ENCODE results near the gene BACH2.
"Not testable (repeated sequence)": the region's sequence is repeated elsewhere in the genome, so short reads cannot be mapped to it uniquely, and the experiment has no call there.

BACH2 gene

GRCh38 chr6:90038961-90039653, 257.5 kb downstream of the BACH2 start:
- Mint-ChIP-seq H3K4me3 (no peak overlapping the region), H3K4me1 (ENCODE audit: low read depth) (peaks cover 6% of the 10 kb centered on the region), H3K27ac (no peak overlapping the region)

GRCh38 chr6:90036963-90037362, 259.7 kb downstream of the BACH2 start:
- Mint-ChIP-seq H3K36me3 (ENCODE audit: low read depth) (no peaks in the 10 kb centered on the region), H3K4me1 (ENCODE audit: low read depth) (peaks cover 6% of the 10 kb centered on the region), H3K4me3 (no peak overlapping the region)

More at GRCh38 chr6:90038961-90039653, 257.5 kb downstream of the BACH2 start:
- Mint-ChIP-seq H3K9me3 (no peaks in the 10 kb centered on the region), H3K36me3 (ENCODE audit: low read depth) (no peaks in the 10 kb centered on the region), H3K27me3 (no peaks in the 10 kb centered on the region)
- intact Hi-C loops (cut with micrococcal nuclease): no loop called here

GRCh38 chr6:90035047-90035723, 261.5 kb downstream of the BACH2 start:
- Mint-ChIP-seq H3K27me3 (no peaks in the 10 kb centered on the region), H3K9me3 (no peaks in the 10 kb centered on the region), H3K36me3 (ENCODE audit: low read depth) (no peaks in the 10 kb centered on the region), H3K4me1 (ENCODE audit: low read depth) (peaks cover 6% of the 10 kb centered on the region), H3K4me3 (no peak overlapping the region), H3K27ac (no peak overlapping the region)
- intact Hi-C loops (cut with micrococcal nuclease): no loop called here

More at GRCh38 chr6:90036963-90037362, 259.7 kb downstream of the BACH2 start:
- intact Hi-C loops (cut with micrococcal nuclease): no loop called here
- no peak overlapping the region for H3K27ac Mint-ChIP-seq
- H3K27me3 Mint-ChIP-seq: no peaks in the 10 kb centered on the region
- no peaks in the 10 kb centered on the region for H3K9me3 Mint-ChIP-seq

- intact Hi-C loops (cut with micrococcal nuclease): no loop called here
- Mint-ChIP-seq H3K36me3 (ENCODE audit: low read depth) (no peaks in the 10 kb centered on the region), H3K4me1 (ENCODE audit: low read depth) (peaks cover 6% of the 10 kb centered on the region), H3K27me3 (no peaks in the 10 kb centered on the region), H3K27ac (no peak overlapping the region), H3K4me3 (no peak overlapping the region), H3K9me3 (no peaks in the 10 kb centered on the region)
Observed at GRCh38 chr6:90033746-90034271, 262.8 kb downstream of the BACH2 start.

- H3K36me3 Mint-ChIP-seq (ENCODE audit: low read depth); intact Hi-C loops (cut with micrococcal nuclease); H3K9me3 Mint-ChIP-seq; H3K4me1 Mint-ChIP-seq (ENCODE audit: low read depth); H3K27me3 Mint-ChIP-seq; H3K4me3 Mint-ChIP-seq; H3K27ac Mint-ChIP-seq: not testable (repeated sequence)
Observed at GRCh38 chr6:90032489-90033212, 264.0 kb downstream of the BACH2 start.

GRCh38 chr6:90028995-90029635, 267.5 kb downstream of the BACH2 start:
- H3K4me3 Mint-ChIP-seq: no peak overlapping the region
- no peaks in the 10 kb centered on the region for H3K9me3 Mint-ChIP-seq
- H3K27me3 Mint-ChIP-seq: no peaks in the 10 kb centered on the region
- H3K27ac Mint-ChIP-seq: no peak overlapping the region
- H3K36me3 Mint-ChIP-seq (ENCODE audit: low read depth): no peaks in the 10 kb centered on the region
- intact Hi-C loops (cut with micrococcal nuclease): no loop called here
- H3K4me1 Mint-ChIP-seq (ENCODE audit: low read depth): no peaks in the 10 kb centered on the region

GRCh38 chr6:90028066-90028778, 268.4 kb downstream of the BACH2 start:
- Mint-ChIP-seq H3K27ac (no peak overlapping the region), H3K4me1 (ENCODE audit: low read depth) (no peaks in the 10 kb centered on the region), H3K4me3 (no peak overlapping the region), H3K27me3 (no peaks in the 10 kb centered on the region), H3K36me3 (ENCODE audit: low read depth) (no peaks in the 10 kb centered on the region), H3K9me3 (no peaks in the 10 kb centered on the region)
- intact Hi-C loops (cut with micrococcal nuclease): no loop called here

GRCh38 chr6:90026216-90026615, 270.4 kb downstream of the BACH2 start:
- no peaks in the 10 kb centered on the region for H3K27me3 Mint-ChIP-seq
- no peaks in the 10 kb centered on the region for H3K36me3 Mint-ChIP-seq (ENCODE audit: low read depth)
- intact Hi-C loops (cut with micrococcal nuclease): no loop called here
- no peak overlapping the region for H3K4me3 Mint-ChIP-seq
- H3K4me1 Mint-ChIP-seq (ENCODE audit: low read depth): no peaks in the 10 kb centered on the region
- H3K27ac Mint-ChIP-seq: no peak overlapping the region
- H3K9me3 Mint-ChIP-seq: no peaks in the 10 kb centered on the region

GRCh38 chr6:90025523-90026061, 271.1 kb downstream of the BACH2 start:
- H3K4me3 Mint-ChIP-seq: no peak overlapping the region
- H3K36me3 Mint-ChIP-seq (ENCODE audit: low read depth): no peaks in the 10 kb centered on the region
- H3K9me3 Mint-ChIP-seq: no peaks in the 10 kb centered on the region
- intact Hi-C loops (cut with micrococcal nuclease): no loop called here
- H3K4me1 Mint-ChIP-seq (ENCODE audit: low read depth): no peaks in the 10 kb centered on the region
- H3K27me3 Mint-ChIP-seq: no peaks in the 10 kb centered on the region
- no peak overlapping the region for H3K27ac Mint-ChIP-seq

GRCh38 chr6:90024633-90025032, 272.0 kb downstream of the BACH2 start:
- H3K27me3 Mint-ChIP-seq: no peaks in the 10 kb centered on the region
- intact Hi-C loops (cut with micrococcal nuclease): no loop called here
- H3K4me3 Mint-ChIP-seq: no peak overlapping the region
- H3K36me3 Mint-ChIP-seq (ENCODE audit: low read depth): no peaks in the 10 kb centered on the region
- no peak overlapping the region for H3K27ac Mint-ChIP-seq
- no peaks in the 10 kb centered on the region for H3K9me3 Mint-ChIP-seq
- H3K4me1 Mint-ChIP-seq (ENCODE audit: low read depth): peaks cover under 1% of the 10 kb centered on the region

GRCh38 chr6:90021711-90022110, 274.9 kb downstream of the BACH2 start:
- Mint-ChIP-seq H3K27ac (no peak overlapping the region), H3K4me1 (ENCODE audit: low read depth) (peaks cover 9% of the 10 kb centered on the region), H3K4me3 (no peak overlapping the region), H3K27me3 (no peaks in the 10 kb centered on the region), H3K9me3 (no peaks in the 10 kb centered on the region), H3K36me3 (ENCODE audit: low read depth) (no peaks in the 10 kb centered on the region)
- intact Hi-C loops (cut with micrococcal nuclease): no loop called here

GRCh38 chr6:90020746-90021145, 275.9 kb downstream of the BACH2 start:
- H3K9me3 Mint-ChIP-seq: no peaks in the 10 kb centered on the region
- no peak overlapping the region for H3K27ac Mint-ChIP-seq
- H3K36me3 Mint-ChIP-seq (ENCODE audit: low read depth): no peaks in the 10 kb centered on the region
- intact Hi-C loops (cut with micrococcal nuclease): no loop called here
- no peak overlapping the region for H3K4me3 Mint-ChIP-seq
- H3K27me3 Mint-ChIP-seq: no peaks in the 10 kb centered on the region
- H3K4me1 Mint-ChIP-seq (ENCODE audit: low read depth): peaks cover 9% of the 10 kb centered on the region

- no peaks in the 10 kb centered on the region for H3K27me3 Mint-ChIP-seq
- peaks cover 9% of the 10 kb centered on the region for H3K4me1 Mint-ChIP-seq (ENCODE audit: low read depth)
- intact Hi-C loops (cut with micrococcal nuclease): no loop called here
- H3K36me3 Mint-ChIP-seq (ENCODE audit: low read depth): no peaks in the 10 kb centered on the region
- H3K4me3 Mint-ChIP-seq: no peak overlapping the region
- no peak overlapping the region for H3K27ac Mint-ChIP-seq
- H3K9me3 Mint-ChIP-seq: no peaks in the 10 kb centered on the region
Observed at GRCh38 chr6:90019216-90019615, 277.4 kb downstream of the BACH2 start.
